Astrocyte (in vitro differentiated cells and primary cell): ENCODE measurements around the gene PIP4K2C. TPM values are rescaled to one million over a fixed set of nuclear protein-coding genes. Genes with fewer than 3 reads are reported as not detected.

Experiments
- DNase-seq: peaks from one replicate; pipeline ENCODE4 v3.0.0-alpha.2; 2010; ENCODE audit warnings: low read depth
- FAIRE-seq: peaks from 2 replicates; lab custom pipeline; 2011; peaks lifted over from hg19 to GRCh38; lab: Jason Lieb, UNC
- H2AFZ ChIP-seq: 2 replicates; pipeline ENCODE4 v1.6.0; 2012; ENCODE audit warnings: low read depth, low read length, inconsistent platforms
- H3K27ac ChIP-seq: 2 replicates; pipeline ENCODE4 v1.5.1; 2011; ENCODE audit warnings: low read depth, low read length, inconsistent platforms
- H3K27me3 ChIP-seq: 2 replicates; pipeline ENCODE4 v1.6.0; 2011; ENCODE audit warnings: low read length, inconsistent platforms; ENCODE audit not compliant: insufficient read depth
- H3K36me3 ChIP-seq: 2 replicates; pipeline ENCODE4 v1.5.1; 2011; ENCODE audit warnings: low read length, inconsistent platforms; ENCODE audit not compliant: insufficient read depth
- H3K4me1 ChIP-seq: 2 replicates; pipeline ENCODE4 v1.5.1; 2011; ENCODE audit warnings: low read length, inconsistent platforms; ENCODE audit not compliant: insufficient read depth
- H3K4me2 ChIP-seq: 2 replicates; pipeline ENCODE4 v1.6.0; 2012; ENCODE audit warnings: low read length, inconsistent platforms
- H3K4me3 ChIP-seq: 2 replicates; pipeline ENCODE4 v1.5.1; 2011; ENCODE audit warnings: low read depth, mild to moderate bottlenecking, low read length, inconsistent platforms; ENCODE audit not compliant: insufficient read depth
- H3K79me2 ChIP-seq: 2 replicates; pipeline ENCODE4 v1.6.0; 2012; ENCODE audit warnings: mild to moderate bottlenecking, low read length, inconsistent platforms; ENCODE audit not compliant: insufficient read depth
- H3K9ac ChIP-seq: 2 replicates; pipeline ENCODE4 v1.6.0; 2012; ENCODE audit warnings: mild to moderate bottlenecking, low read length, inconsistent platforms
- H3K9me3 ChIP-seq: 2 replicates; pipeline ENCODE4 v1.5.1; 2012; ENCODE audit warnings: low read depth, mild to moderate bottlenecking, low read length, inconsistent platforms; ENCODE audit not compliant: insufficient read depth
- H4K20me1 ChIP-seq: 2 replicates; pipeline ENCODE4 v1.6.0; 2012; ENCODE audit warnings: low read length, inconsistent platforms; ENCODE audit not compliant: insufficient read depth
- H3K27ac Mint-ChIP-seq: one replicate; pipeline ENCODE4 v1.8.0; 2021; ENCODE audit warnings: mild to moderate bottlenecking, mixed read lengths; ENCODE audit not compliant: unreplicated experiment
- H3K27me3 Mint-ChIP-seq: one replicate; pipeline ENCODE4 v1.8.0; 2021; ENCODE audit warnings: low read depth, mixed read lengths; ENCODE audit not compliant: unreplicated experiment
- H3K36me3 Mint-ChIP-seq: one replicate; pipeline ENCODE4 v1.8.0; 2021; ENCODE audit warnings: low read depth, mixed read lengths; ENCODE audit not compliant: unreplicated experiment
- H3K4me1 Mint-ChIP-seq: one replicate; pipeline ENCODE4 v1.8.0; 2021; ENCODE audit warnings: low read depth, mixed read lengths; ENCODE audit not compliant: unreplicated experiment
- H3K4me3 Mint-ChIP-seq: one replicate; pipeline ENCODE4 v1.8.0; 2021; ENCODE audit warnings: mild to moderate bottlenecking, moderate library complexity, mixed read lengths; ENCODE audit not compliant: unreplicated experiment
- H3K9me3 Mint-ChIP-seq: one replicate; pipeline ENCODE4 v1.8.0; 2021; ENCODE audit warnings: mild to moderate bottlenecking, mixed read lengths; ENCODE audit not compliant: unreplicated experiment
- EZH2 ChIP-seq: IDR thresholded peaks from 2 replicates; pipeline ENCODE4 v1.6.1; 2012; ENCODE audit warnings: mild to moderate bottlenecking, low read length, inconsistent platforms; ENCODE audit not compliant: insufficient read depth
- total RNA-seq: library from RNA; stranded (reverse); gene quantifications from 2 replicates; pipeline ENCODE4 v1.2.1, GENCODE V29; 2021
- TF ChIP-seq, protein P1 (sequence below): IDR thresholded peaks from 2 replicates; pipeline ENCODE4 v1.5.1; 2011; ENCODE audit warnings: low read depth, mild to moderate bottlenecking, inconsistent platforms, low read length, moderate library complexity; ENCODE audit not compliant: insufficient read depth

Gene PIP4K2C
- total RNA-seq, 1 donor from 2014 or later, result 43.3 TPM

DNA sequence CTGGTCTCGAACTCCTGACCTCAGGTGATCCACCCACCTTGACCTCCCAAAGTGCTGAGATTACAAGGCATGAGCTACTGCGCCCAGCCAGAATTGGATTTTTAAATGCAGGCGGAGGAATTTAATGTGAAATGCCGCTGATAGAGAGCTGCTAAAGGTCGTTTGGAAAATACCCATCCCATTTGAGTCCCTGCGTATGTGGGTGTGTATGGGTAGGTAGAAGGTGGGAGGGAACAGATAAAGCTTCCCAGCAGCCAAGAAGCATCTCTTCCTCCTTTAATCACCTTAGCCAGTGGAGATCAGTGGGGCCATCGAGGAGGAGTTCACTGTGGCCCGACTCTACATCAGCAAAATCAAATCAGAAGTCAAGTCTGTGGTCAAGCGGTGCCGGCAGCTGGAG lies 16.2 kb upstream of the PIP4K2C start:
- TF ChIP-seq, protein P1, sequence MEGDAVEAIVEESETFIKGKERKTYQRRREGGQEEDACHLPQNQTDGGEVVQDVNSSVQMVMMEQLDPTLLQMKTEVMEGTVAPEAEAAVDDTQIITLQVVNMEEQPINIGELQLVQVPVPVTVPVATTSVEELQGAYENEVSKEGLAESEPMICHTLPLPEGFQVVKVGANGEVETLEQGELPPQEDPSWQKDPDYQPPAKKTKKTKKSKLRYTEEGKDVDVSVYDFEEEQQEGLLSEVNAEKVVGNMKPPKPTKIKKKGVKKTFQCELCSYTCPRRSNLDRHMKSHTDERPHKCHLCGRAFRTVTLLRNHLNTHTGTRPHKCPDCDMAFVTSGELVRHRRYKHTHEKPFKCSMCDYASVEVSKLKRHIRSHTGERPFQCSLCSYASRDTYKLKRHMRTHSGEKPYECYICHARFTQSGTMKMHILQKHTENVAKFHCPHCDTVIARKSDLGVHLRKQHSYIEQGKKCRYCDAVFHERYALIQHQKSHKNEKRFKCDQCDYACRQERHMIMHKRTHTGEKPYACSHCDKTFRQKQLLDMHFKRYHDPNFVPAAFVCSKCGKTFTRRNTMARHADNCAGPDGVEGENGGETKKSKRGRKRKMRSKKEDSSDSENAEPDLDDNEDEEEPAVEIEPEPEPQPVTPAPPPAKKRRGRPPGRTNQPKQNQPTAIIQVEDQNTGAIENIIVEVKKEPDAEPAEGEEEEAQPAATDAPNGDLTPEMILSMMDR, result no peak
- no peak for TF ChIP-seq EZH2
- FAIRE-seq (no peak), DNase-seq (no peak)
- H3K36me3 ChIP-seq, result no peaks in the 10 kb centered on the region
- Mint-ChIP-seq H3K4me3 (no peak overlapping the region), H3K27ac (no peak overlapping the region), H3K27me3 (peaks cover 3% of the 10 kb centered on the region), H3K4me1 (peaks cover 11% of the 10 kb centered on the region), H3K36me3 (peaks cover 51% of the 10 kb centered on the region), H3K9me3 (peaks cover 11% of the 10 kb centered on the region)
- H3K9me3 ChIP-seq, result no peaks in the 10 kb centered on the region
- H3K4me1 ChIP-seq, result no peaks in the 10 kb centered on the region
- no peaks in the 10 kb centered on the region for H3K27me3 ChIP-seq
- no peak overlapping the region for H3K4me3 ChIP-seq
- H3K9ac ChIP-seq, result no peak overlapping the region
- H3K79me2 ChIP-seq, result no peaks in the 10 kb centered on the region
- no peaks in the 10 kb centered on the region for H4K20me1 ChIP-seq
- H3K4me2 ChIP-seq, result no peak overlapping the region
- H3K27ac ChIP-seq, result no peak overlapping the region
- no peak overlapping the region for H2AFZ ChIP-seq

DNA sequence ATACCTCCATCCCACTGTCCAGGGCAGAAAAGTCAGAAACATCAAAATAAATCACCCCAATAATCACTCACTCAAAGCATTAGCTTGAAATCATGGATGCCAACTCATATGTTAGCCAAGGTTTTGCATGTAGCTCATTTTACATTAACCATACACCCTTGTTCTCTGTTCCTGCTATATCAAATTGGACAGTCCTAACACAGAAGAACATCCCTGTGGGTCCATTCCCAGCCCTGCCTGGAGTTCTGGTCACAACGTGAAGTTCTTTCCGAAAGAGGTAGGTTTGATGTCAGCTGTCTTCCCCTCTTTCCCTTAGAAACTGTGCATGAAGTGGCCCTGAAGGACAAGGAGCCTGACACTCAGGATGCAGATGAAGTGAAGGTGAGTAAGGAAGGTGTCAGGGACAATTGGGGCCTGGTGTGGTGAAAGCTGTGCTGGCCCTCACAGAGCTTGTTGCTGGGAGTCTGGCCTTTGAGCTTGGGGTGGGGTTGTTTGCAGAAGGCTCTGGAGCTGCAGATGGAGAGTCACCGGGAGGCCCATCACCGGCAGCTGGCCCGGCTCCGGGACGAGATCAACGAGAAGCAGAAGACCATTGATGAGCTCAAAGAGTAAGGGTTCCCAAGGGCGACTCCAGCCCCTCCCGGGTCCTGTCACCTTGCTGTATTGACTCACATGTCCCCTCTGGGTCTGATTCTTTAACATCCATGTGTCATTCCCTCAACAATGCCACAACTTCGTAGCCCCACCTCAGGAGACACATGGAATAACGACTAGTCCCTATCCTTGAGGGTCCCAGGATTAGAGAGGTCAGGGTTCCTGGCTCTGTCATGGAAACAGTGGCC lies 15.0 kb upstream of the PIP4K2C start:
- Histone ChIP-seq H3K4me1 (no peaks in the 10 kb centered on the region), H3K4me2 (no peak overlapping the region), H3K36me3 (no peaks in the 10 kb centered on the region), H2AFZ (no peak overlapping the region), H3K79me2 (no peaks in the 10 kb centered on the region), H3K4me3 (no peak overlapping the region), H3K27ac (no peak overlapping the region), H3K27me3 (no peaks in the 10 kb centered on the region), H4K20me1 (no peaks in the 10 kb centered on the region), H3K9me3 (no peaks in the 10 kb centered on the region), H3K9ac (no peak overlapping the region)
- peaks cover 11% of the 10 kb centered on the region for H3K9me3 Mint-ChIP-seq
- no peak overlapping the region for H3K4me3 Mint-ChIP-seq
- H3K36me3 Mint-ChIP-seq, result peaks cover 53% of the 10 kb centered on the region
- H3K27me3 Mint-ChIP-seq, result peaks cover 3% of the 10 kb centered on the region
- no peak overlapping the region for H3K27ac Mint-ChIP-seq
- FAIRE-seq, result no peak
- TF ChIP-seq, protein P1, result no peak
- TF ChIP-seq EZH2, result no peak
- H3K4me1 Mint-ChIP-seq, result peaks cover 11% of the 10 kb centered on the region
- no peak for DNase-seq

- no peaks in the 10 kb centered on the region for H3K36me3 ChIP-seq
- no peak for FAIRE-seq
Observed at GRCh38 chr12:57576613-57577160, 14.3 kb upstream of the PIP4K2C start.

More at GRCh38 chr12:57576613-57577160, 14.3 kb upstream of the PIP4K2C start:
- H3K9ac ChIP-seq, result no peak overlapping the region
- Mint-ChIP-seq H3K27me3 (peaks cover 3% of the 10 kb centered on the region), H3K4me1 (peaks cover 11% of the 10 kb centered on the region), H3K27ac (no peak overlapping the region), H3K36me3 (peaks cover 51% of the 10 kb centered on the region), H3K9me3 (peaks cover 11% of the 10 kb centered on the region), H3K4me3 (no peak overlapping the region)
- H3K4me1 ChIP-seq, result no peaks in the 10 kb centered on the region
- H4K20me1 ChIP-seq, result no peaks in the 10 kb centered on the region
- no peak overlapping the region for H3K27ac ChIP-seq
- TF ChIP-seq EZH2, result no peak
- TF ChIP-seq, protein P1, result no peak
- no peak for DNase-seq
- H3K79me2 ChIP-seq, result no peaks in the 10 kb centered on the region
- H3K9me3 ChIP-seq, result no peaks in the 10 kb centered on the region
- no peak overlapping the region for H3K4me2 ChIP-seq
- no peaks in the 10 kb centered on the region for H3K27me3 ChIP-seq
- no peak overlapping the region for H3K4me3 ChIP-seq
- no peak overlapping the region for H2AFZ ChIP-seq
